H7 (cell line): ENCODE results near the gene PDCD1LG2. TPM values are rescaled to one million over a fixed set of nuclear protein-coding genes. Genes with fewer than 3 reads are reported as not detected.
"Not testable (repeated sequence)": the region's sequence is repeated elsewhere in the genome, so short reads cannot be mapped to it uniquely, and the experiment has no call there.

Source experiments
- DNase-seq: peaks from one replicate; pipeline ENCODE4 v3.0.0; 2012
- H3K27me3 ChIP-seq: 2 replicates; pipeline ENCODE4 v1.6.0; 2011; ENCODE audit warnings: mild to moderate bottlenecking, low read length; ENCODE audit not compliant: control insufficient read depth, insufficient read depth
- H3K36me3 ChIP-seq: replicated peaks from 2 replicates; pipeline ENCODE4 v1.5.1; 2011; ENCODE audit warnings: low read length; ENCODE audit not compliant: control insufficient read depth, insufficient read depth
- H3K4me3 ChIP-seq: 2 replicates; pipeline ENCODE4 v1.5.1; 2011; ENCODE audit warnings: low read depth, mild to moderate bottlenecking, control low read depth, low read length, moderate library complexity; ENCODE audit not compliant: insufficient read depth
- total RNA-seq: library from RNA; depleted of rRNA; stranded (reverse); fragments of >200 nt; shearing (Covaris generic); gene quantifications from 2 replicates; pipeline ENCODE4 v1.2.3, GENCODE V29; 2014

PDCD1LG2 gene
- total RNA-seq, 1 experiment from 2014 or later: not detected

DNA sequence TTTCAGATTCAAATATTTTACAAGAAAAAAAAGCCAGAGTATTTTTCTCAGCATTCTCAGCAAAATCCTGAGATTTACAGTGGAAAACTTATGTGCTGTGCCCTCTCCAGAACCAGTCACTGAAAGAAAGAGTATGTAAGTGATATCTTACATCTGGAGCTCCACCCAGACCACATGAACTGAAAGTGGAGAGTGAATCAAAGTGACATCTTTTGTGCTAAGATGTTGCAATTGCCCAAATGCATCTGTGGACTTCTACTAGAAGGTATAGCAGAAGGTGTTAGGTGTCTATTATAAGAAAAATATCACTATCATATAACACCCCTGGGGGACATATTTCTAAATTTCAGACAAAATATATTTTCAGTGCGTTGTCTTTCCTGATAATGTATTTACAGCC, 69.5 kb downstream of the PDCD1LG2 start:
- Histone ChIP-seq H3K27me3 (no peaks in the 10 kb centered on the region), H3K4me3 (no peak overlapping the region), H3K36me3 (no peaks in the 10 kb centered on the region)
- DNase-seq: no peak

DNA sequence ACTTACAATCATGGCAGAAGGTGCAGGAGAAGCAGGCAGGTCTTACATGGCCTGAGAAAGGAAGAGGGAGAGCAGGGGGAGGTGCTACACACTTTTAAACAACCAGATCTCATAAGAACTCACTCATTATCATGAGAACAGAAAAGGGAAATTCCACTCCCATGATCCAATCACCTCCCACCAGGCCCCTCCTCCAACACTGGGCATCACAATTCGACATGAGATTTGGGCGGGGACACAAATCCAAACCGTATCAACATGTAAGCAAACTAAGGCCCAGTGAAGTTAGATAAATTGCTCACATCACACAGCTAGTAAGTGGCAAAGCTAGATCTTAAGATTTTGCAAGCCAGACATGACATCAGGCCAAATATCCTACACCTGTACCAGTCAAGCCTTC, 70.3 kb downstream of the PDCD1LG2 start:
- DNase-seq: no peak
- Histone ChIP-seq H3K36me3 (no peaks in the 10 kb centered on the region), H3K4me3 (no peak overlapping the region), H3K27me3 (no peaks in the 10 kb centered on the region)

DNA sequence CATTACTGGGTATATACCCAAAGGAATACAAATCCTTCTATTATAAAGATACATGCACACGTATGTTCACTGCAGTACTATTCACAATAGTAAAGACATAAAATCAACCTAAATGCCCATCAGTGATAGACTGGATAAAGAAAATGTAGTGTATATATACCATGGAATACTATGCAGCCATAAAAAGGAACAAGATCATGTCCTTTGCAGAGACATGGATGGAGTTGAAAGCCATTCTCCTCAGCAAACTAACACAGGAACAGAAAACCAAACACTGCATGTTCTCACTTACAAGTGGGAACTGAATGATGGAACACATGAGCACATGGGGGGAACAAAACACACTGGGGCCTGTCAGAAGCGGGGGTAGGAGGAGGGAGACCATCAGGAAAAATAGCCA, 71.4 kb downstream of the PDCD1LG2 start:
- not testable (repeated sequence) for DNase-seq

DNA sequence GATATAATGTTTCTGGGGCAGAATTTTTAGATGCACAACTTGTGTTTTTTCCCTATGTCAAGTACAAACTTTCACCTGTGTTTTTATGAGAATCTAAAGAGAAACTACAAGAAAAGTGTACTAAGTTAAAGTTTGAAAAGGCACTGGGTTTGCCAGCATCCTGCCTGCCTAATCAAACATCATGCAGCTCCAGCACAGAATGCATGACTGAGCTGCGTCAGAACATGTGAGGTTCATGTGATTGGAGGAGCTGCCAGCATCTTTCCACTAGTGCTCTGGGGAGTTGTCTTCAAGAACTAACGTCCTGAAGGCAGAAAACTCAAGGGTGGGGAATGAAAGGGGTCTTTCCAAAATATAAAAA, 72.5 kb downstream of the PDCD1LG2 start:
- no peaks in the 10 kb centered on the region for H3K27me3 ChIP-seq

More for the DNA sequence above, 71.4 kb downstream of the PDCD1LG2 start:
- H3K36me3 ChIP-seq, H3K4me3 ChIP-seq, H3K27me3 ChIP-seq: not testable (repeated sequence)

DNA sequence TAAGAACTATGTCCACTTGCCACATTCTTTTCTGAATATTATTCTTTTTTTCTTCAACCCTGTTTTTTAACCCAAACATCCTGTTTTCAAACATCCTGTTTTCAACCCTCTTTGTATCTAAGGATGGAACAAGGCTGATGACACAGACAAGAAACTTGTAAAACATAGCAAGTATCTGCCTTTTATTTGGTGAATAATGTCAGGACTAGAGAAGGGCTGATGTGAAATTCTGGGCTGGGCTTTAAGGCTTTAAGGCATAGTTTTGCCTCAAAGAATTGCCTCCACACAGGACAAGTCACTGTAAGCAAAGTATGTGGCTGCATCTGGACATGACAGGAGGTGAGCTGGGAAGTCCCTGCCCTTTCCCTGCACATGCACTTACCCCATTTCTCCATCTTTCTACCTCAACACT, 76.1 kb downstream of the PDCD1LG2 start:
- DNase-seq: no peak
- Histone ChIP-seq H3K27me3 (no peaks in the 10 kb centered on the region), H3K36me3 (no peaks in the 10 kb centered on the region), H3K4me3 (no peak overlapping the region)

More for the DNA sequence above, 72.5 kb downstream of the PDCD1LG2 start:
- Histone ChIP-seq H3K36me3 (no peaks in the 10 kb centered on the region), H3K4me3 (no peak overlapping the region)
- DNase-seq: no peak

DNA sequence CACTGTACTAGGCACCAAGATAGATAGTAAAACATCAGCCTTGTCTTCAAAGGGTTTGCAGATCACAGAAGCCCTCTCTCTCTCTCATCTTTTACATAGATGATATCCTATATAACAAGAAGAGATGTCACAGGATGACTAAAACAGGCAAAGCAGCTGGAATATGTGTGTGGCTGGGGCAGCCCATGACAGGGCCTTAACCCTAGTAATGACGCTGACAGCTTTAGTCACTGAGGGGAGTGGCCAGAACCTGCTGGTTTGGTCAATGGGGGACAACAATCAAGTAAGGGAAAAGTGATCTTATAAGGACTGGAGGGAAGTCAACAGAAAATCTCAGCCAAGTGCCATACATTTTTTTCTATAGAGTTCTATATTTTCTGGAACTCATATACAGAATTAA, 76.7 kb downstream of the PDCD1LG2 start:
- DNase-seq: no peak
- Histone ChIP-seq H3K27me3 (no peaks in the 10 kb centered on the region), H3K36me3 (no peaks in the 10 kb centered on the region), H3K4me3 (no peak overlapping the region)

DNA sequence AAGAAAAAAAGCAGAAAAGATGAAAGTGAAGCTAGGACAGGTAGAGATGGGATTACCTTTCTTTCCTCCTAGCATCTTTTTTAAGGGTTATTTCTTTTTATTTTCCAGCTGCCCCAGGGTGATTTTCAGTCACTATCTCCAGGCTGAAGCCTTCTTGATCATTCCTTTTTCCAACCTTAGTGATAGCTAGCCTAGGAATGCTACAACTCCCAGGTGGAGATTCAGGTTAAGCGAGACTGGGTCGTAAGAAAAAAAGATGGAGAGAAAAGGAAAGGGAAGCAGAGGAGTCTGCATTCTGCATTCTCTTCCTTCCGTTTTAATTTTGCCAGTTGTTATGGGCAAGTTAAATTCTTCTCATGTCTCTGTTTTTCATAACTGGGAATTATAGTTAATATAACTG, 81.9 kb downstream of the PDCD1LG2 start:
- DNase-seq: no peak
- H3K36me3 ChIP-seq: no peaks in the 10 kb centered on the region
- no peak overlapping the region for H3K4me3 ChIP-seq
- no peaks in the 10 kb centered on the region; the same call in 1 of the 2 replicates for H3K27me3 ChIP-seq

DNA sequence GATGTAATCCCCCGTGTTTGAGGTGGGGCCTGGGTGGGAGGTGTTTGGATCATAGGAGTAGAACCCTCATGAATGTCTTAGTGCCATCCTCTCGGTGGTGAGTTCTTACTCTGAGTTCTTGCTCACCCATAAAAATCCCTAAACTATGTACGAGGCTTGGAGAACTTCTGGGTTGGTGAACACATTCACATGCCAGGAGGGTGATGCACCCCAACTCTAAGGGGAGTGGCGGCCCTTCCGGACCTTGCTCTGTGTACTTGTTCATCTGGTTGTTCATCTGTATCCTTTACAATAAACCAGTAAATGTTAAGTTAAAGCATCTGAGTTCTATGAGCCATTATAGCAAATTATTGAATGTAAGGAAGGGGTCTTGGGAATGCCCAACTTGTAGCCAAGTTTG, 82.6 kb downstream of the PDCD1LG2 start:
- H3K4me3 ChIP-seq: no peak overlapping the region
- DNase-seq: no peak
- no peaks in the 10 kb centered on the region for H3K36me3 ChIP-seq

DNA sequence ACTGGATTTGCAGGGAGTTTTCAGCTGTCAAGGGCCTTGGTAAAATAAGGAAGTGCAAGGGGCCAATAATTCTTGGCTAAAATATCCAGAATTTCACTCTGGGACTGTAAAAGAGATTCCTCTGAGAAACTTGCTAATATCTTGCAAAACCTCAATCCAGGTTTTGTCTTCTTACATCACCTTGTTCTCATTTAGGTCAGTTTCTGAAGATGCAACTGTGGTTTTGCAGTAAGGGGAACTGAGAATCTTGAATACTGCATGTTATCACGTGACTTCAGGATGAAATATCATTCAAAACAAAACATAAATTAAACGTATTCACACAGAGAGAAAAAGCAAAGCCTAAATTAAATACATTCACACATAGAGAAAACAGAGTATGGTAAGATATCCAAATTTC, 83.6 kb downstream of the PDCD1LG2 start:
- no peak overlapping the region for H3K4me3 ChIP-seq
- no peaks in the 10 kb centered on the region; the same call in 1 of the 2 replicates for H3K27me3 ChIP-seq
- no peaks in the 10 kb centered on the region for H3K36me3 ChIP-seq
- no peak for DNase-seq

More for the DNA sequence above, 82.6 kb downstream of the PDCD1LG2 start:
- no peaks in the 10 kb centered on the region; the same call in 1 of the 2 replicates for H3K27me3 ChIP-seq

DNA sequence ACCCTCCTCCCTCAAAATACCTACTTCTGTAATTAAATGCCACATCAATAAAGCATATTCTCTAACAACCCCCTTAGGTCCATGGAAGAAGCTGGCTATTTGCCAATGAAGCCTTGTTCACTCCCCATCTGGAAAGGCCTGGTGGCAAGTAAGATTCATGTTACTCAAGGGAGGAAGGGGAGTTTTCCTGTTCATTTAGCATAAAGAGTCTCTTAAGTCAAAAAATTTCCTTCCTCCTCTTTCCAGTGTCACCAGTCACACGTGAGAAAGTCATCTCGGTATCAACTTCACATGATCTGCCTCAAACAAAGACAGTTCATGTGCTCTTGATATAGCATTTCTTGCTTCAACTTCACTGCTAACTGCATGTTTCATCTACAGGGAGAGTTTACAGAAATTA, 85.8 kb downstream of the PDCD1LG2 start:
- Histone ChIP-seq H3K36me3 (no peaks in the 10 kb centered on the region), H3K4me3 (no peak overlapping the region), H3K27me3 (no peaks in the 10 kb centered on the region; the same call in 1 of the 2 replicates)
- no peak for DNase-seq

DNA sequence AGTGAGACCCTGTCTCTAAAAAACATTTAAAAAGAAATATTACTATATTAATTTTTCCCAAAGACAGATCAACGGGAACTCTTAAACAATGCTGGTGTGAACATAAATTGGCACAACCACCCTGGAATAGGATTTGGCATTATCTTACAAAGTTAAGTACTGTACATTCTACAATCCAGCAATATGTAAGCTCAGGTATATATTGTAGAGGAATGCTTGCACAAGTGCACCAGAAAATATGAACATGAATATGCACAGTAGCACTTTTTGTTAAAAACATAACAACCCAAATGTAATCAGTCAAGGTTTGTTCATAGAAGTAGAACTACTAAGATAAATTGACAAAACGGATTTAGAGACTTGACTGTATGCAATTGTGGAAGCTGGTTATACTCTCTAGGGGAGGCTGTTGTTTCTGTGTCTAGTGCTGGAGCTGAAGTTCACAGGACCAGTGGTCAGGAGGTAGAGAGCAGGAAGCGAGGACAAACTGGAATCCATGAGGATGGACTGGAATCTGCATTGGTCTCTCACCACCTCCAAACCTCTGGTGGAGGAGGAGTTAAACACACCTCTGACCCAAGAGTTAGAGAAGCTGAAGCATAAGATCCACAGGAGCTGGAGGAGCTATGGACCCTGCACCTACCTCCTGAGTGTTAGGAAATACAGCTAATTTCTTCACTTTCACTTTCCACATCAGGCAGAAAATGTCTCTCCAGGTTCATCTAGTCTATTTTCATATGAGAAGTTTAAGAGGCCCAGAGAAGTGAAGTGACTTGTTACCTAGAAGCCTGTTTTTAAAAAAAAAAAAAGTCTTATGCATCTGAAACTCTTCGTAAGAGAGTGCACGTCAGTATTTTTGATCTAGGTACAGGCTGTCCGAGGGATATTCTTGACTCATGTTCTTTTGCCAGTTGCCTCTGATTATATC, 98.2 kb downstream of the PDCD1LG2 start:
- DNase-seq: no peak
- no peak overlapping the region for H3K4me3 ChIP-seq
- H3K36me3 ChIP-seq: no peaks in the 10 kb centered on the region

DNA sequence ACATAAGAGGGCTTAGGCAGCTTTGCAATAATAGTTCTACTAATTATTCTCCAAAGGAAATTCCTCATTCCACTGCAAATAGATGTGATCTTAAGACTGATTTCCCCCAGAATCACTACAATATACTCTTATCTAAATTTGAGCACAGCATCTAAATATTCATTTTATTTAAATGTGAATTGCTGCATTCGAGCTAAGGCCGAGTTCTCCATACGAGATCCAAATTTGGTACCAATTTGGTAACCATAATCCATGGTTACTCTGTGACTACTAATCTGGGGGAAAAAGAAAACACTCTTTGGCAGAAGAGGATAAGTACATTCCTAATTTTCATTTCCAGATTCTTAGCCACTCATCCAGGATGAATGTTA, 98.9 kb downstream of the PDCD1LG2 start:
- Histone ChIP-seq H3K36me3 (no peaks in the 10 kb centered on the region), H3K27me3 (no peaks in the 10 kb centered on the region), H3K4me3 (no peak overlapping the region)
- DNase-seq: no peak

More for the DNA sequence above, 98.2 kb downstream of the PDCD1LG2 start:
- no peaks in the 10 kb centered on the region for H3K27me3 ChIP-seq

DNA sequence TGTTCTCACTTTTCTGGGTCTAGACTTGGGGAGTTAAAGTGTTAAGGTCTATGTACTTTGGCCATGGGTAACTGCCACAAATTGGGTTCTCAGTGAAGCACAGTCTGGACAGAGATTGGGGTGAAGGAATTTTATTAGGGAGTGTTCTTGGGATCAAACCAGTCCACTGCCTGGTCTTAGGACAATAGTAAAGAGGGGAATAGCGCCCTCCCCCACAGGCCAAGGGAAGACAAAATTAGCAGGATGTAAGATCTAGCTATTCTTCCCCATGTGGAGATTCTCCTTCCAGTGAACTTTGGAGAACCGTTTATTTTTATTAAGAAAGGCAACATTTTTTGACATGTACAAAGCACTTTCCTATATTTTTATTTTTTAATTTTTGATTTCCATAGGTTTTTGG, 100.2 kb downstream of the PDCD1LG2 start:
- no peaks in the 10 kb centered on the region for H3K27me3 ChIP-seq
- no peak overlapping the region for H3K4me3 ChIP-seq
- no peak for DNase-seq
- H3K36me3 ChIP-seq: no peaks in the 10 kb centered on the region

DNA sequence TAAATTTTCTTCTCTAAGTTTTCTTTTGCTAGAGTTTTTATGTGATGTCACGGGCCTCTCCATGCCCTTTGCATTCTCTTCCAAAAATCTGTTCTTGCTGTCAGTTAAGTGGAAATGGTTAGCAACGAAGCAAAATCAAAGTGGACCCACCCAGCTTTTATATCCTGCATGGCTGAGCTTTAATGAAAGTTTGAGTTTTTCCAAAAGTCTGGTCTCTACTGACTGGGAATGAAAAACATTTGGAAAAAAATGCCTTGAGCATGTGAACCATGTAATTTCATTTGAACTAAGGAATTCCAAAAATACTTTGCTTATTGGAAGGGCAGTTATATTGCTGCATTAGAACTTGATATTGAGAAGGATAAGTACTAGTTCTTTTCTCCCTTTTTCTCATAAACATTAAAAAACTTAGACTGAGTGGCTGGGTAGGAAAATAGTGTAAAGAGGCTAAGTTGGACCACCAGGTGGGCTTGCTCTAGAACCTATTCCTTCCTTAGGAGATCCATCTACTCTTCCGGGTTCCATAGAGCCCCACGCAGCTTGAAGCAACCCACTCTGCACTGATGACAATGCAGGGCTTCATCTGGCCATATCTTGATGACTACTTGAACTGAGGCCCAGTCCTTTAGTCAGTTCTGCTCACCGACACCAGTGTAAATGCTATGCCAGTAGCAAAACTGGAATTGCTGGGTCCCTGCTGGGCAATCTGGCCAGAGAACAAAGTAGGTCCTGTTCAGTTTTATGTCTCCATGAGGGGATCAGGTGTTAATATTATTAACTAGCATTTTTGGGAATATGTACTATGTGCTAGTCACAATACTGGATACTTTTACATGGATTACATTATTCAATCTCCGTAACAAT, 101.2 kb downstream of the PDCD1LG2 start:
- DNase-seq: no peak
- no peak overlapping the region for H3K4me3 ChIP-seq
- no peaks in the 10 kb centered on the region for H3K27me3 ChIP-seq
- H3K36me3 ChIP-seq: no peaks in the 10 kb centered on the region

DNA sequence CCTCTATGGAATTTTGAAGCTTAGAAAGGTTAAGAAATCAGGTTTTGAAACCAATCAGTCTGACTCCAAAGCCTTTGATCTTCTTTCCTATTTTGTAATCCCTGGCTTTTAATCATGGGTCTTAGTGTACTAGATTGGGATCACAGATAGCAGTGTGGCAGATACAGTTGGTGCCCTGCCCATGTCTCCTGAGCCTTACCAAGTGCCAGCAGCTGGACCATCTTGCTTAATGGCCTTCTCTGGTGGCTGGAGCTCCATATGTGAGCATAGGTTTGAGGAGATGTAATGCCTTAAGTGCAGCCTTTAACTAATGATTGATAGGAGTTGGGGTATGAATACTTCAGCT, 101.8 kb downstream of the PDCD1LG2 start:
- DNase-seq: no peak
- Histone ChIP-seq H3K4me3 (no peak overlapping the region), H3K36me3 (no peaks in the 10 kb centered on the region)

More for the DNA sequence above, 101.8 kb downstream of the PDCD1LG2 start:
- no peaks in the 10 kb centered on the region for H3K27me3 ChIP-seq
